Measurements from ENCODE around the gene PLA2G4E. TPM values are rescaled to one million over a fixed set of nuclear protein-coding genes. Genes with fewer than 3 reads are reported as not detected.

The PLA2G4E gene
- total and polyA plus RNA-seq, 11 donors: 0.01 to 1.1 (median 0.05) TPM; not detected in 6

DNA sequence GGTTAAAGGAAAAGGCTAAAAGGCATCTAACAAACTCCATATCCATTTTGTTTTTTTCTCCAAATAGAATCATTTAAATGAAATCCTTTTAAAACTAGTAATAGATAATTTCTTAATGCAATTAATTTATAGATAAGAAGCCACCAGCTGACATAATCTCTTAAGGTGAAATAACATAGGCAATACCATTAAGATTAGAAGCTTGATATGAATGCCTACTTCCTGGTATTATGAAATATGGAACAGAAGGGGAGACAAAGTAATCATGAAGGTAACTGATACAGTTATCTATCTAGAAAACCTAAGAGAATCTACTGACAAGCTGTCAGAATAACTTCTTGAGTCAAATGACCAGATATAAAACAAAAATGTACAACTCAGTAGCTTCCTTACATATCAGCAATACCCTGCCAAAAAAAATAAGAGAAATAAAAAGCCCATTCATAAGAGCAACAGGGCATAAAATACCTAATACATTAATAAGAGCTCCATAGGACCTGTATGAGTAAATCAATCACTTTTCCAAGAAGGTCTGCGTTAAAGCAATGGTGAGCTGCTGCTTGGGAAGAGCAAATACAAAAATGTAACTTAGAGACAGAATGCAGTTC lies 59.1 kb downstream of the PLA2G4E start:
- 81 to 87% (median 82%) methylated on average over 1 of the region's 1 CpG for WGBS, 4 donors
- Histone ChIP-seq H3K4me1 (peaks cover 20 to 73% (median 61%) of the 10 kb centered on the region in 12 donors), H3K36me3 (peaks cover 0 to 12% (median 0%) of the 10 kb centered on the region in 9 donors), H3K4me3 (no peak overlapping the region), H3K9me3 (no peaks in the 10 kb centered on the region), H3K27me3 (no peaks in the 10 kb centered on the region), H3K27ac (peak overlapping the region in 2 of 12 donors; percentile 48 to 51)
- intact Hi-C loops (cut with DNase I): loop anchor here in 1 of 10 donors (10.0 kb wide), 1 partner anchor 47 kb away; no protein-coding TSS in a partner anchor
- DNase-seq: no peak
- TF ChIP-seq, protein P1, sequence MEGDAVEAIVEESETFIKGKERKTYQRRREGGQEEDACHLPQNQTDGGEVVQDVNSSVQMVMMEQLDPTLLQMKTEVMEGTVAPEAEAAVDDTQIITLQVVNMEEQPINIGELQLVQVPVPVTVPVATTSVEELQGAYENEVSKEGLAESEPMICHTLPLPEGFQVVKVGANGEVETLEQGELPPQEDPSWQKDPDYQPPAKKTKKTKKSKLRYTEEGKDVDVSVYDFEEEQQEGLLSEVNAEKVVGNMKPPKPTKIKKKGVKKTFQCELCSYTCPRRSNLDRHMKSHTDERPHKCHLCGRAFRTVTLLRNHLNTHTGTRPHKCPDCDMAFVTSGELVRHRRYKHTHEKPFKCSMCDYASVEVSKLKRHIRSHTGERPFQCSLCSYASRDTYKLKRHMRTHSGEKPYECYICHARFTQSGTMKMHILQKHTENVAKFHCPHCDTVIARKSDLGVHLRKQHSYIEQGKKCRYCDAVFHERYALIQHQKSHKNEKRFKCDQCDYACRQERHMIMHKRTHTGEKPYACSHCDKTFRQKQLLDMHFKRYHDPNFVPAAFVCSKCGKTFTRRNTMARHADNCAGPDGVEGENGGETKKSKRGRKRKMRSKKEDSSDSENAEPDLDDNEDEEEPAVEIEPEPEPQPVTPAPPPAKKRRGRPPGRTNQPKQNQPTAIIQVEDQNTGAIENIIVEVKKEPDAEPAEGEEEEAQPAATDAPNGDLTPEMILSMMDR (IDR thresholded peaks at IDR 0.05): no peak
- no peak for ATAC-seq

DNA sequence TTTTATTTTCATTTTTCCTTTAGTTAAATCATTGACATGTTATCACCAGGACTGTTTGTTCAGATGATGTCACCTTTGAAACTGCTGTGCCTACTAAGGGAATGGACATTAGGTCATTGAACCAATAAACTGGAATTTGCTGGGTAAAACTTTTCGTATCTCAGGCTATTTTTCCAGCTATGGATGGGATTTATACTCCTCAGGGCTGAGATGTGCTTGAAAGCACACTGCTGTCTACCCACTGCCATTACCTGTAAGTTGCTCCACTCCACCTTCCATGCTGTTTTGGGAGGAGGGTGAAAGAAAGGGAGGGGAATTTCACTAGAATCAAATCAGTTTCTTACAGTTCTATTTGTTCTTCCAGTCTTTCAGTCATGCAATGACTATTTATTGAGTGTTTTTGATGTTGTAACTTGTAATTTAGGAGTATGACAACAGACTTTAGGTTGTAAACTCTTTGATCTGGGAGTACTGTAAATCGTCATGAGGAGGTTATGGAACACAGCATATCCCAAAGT lies 59.8 kb downstream of the PLA2G4E start:
- H3K4me3 ChIP-seq: no peak overlapping the region
- WGBS, 4 donors: 55 to 73% (median 67%) methylated on average over 2 of the region's 2 CpGs
- H3K27me3 ChIP-seq: no peaks in the 10 kb centered on the region
- peaks cover 14 to 73% (median 61%) of the 10 kb centered on the region in 12 donors for H3K4me1 ChIP-seq
- DNase-seq (no peak), ATAC-seq (no peak)
- H3K36me3 ChIP-seq: peaks cover 0 to 12% (median 0%) of the 10 kb centered on the region in 9 donors
- H3K9me3 ChIP-seq: no peaks in the 10 kb centered on the region
- H3K27ac ChIP-seq: peak overlapping the region in 3 of 12 donors; percentile 8 to 51 (median 48)
- intact Hi-C loops (cut with DNase I): loop anchor here in 1 of 10 donors (10.0 kb wide), 1 partner anchor 46 kb away; no protein-coding TSS in a partner anchor
- TF ChIP-seq, protein P1 (IDR thresholded peaks at IDR 0.05): no peak
- no peak for TF ChIP-seq POLR2A (IDR thresholded peaks at IDR 0.05)

DNA sequence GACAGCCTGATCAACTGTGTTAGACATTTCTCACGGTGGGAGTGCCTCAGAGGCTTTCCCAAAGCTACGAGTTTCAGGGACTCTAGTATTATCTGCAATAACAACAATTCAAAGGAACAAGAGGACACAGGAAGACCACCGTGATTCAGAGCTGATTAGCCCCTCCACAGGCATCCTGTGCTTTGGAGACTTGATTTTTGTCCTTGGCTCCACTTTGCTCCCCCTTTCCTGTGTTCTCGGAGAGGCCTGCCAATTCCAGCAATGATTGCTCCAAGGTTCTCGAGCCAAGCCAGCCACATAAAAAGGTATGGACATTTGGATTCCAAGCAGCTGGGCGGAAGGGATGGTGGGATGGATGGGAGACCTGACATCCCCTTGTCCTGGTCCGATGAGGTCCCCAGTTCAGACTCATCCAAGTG lies 62.8 kb downstream of the PLA2G4E start:
- ATAC-seq: peak; percentile 38 to 69 (median 54)
- TF ChIP-seq POLR2A (IDR thresholded peaks at IDR 0.05): no peak
- TF ChIP-seq, protein P1 (IDR thresholded peaks at IDR 0.05): no peak

More for the DNA sequence above, 62.8 kb downstream of the PLA2G4E start:
- H3K27me3 ChIP-seq: no peaks in the 10 kb centered on the region
- H3K27ac ChIP-seq: peak overlapping the region in 11 of 12 donors; percentile 20 to 82 (median 66)
- intact Hi-C loops (cut with DNase I): loop anchor here in 2 of 10 donors (5.0 kb wide), 1 partner anchor 36 kb away; no protein-coding TSS in a partner anchor
- H3K9me3 ChIP-seq: no peaks in the 10 kb centered on the region
- peaks cover 0 to 20% (median 10%) of the 10 kb centered on the region in 9 donors for H3K36me3 ChIP-seq
- H3K4me1 ChIP-seq: peaks cover 13 to 75% (median 59%) of the 10 kb centered on the region in 12 donors
- 18 to 35% (median 33%) methylated on average over 7 of the region's 7 CpGs for WGBS, 4 donors
- no peak overlapping the region for H3K4me3 ChIP-seq
- DNase-seq: peak in 1 of 5 donors; percentile 50

All from heart left ventricle (tissue), 16 donors.